CD4-positive, alpha-beta T cell treated with Interleukin-21 for 1 hour (primary cell): ENCODE data around the gene ERICH4.
"Not testable (repeated sequence)": the region's sequence is repeated elsewhere in the genome, so short reads cannot be mapped to it uniquely, and the experiment has no call there.

Source experiments
- DNase-seq: peaks from one replicate; pipeline ENCODE4 v3.0.0-alpha.2; 2020

ERICH4 gene

GRCh38 chr19:41480336-41480735, 37.4 kb downstream of the ERICH4 start:
- no peak for DNase-seq

GRCh38 chr19:41484822-41485221, 41.9 kb downstream of the ERICH4 start:
- no peak for DNase-seq

DNA sequence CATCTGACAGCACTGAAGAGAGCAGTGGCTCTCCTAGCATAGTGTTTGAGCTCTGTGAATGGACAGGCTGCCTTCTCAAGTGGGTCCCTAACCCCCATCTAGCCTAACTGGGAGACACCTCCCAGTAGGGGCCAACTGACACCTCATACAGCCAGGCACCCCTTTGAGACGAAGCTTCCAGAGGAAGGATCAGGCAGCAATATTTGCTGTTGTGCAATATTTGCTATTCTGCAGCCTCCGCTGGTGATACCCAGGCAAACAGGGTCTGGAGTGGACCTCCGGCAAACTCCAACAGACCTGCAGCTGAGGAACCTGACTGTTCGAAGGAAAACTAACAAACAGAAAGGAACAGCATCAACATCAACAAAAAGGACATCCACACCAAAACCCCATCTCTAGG, 44.0 kb downstream of the ERICH4 start:
- DNase-seq, result not testable (repeated sequence)

DNA sequence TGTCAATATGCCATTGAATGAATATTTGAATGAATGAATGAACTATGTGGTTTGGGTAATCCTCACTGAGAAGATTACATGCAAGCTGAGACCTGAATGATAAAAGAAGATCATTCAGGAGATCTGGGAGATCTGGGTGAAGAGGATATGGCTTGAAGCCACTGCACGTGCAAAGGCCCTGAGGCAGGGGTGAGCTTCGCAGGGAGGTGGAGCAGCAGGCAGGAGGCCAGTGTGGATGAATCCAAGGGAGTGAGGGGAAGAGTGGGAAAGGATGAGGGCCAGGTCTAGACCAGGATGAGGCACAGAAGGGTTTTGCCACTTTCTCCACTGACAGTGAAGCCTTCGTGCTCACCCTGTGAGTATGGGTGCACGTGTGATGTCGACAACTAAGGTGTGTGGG, 49.9 kb downstream of the ERICH4 start:
- DNase-seq, result no peak
